SU-DHL-6 (cell line): ENCODE measurements around the gene PLPP3.

Source experiments
- CTCF ChIP-seq: fragments of 200-600 bp; sonication (generic); IDR thresholded peaks from one replicate; pipeline ENCODE4 v1.5.1; 2017; ENCODE audit warnings: antibody characterized with exemption, mild to moderate bottlenecking, low read length, moderate library complexity; ENCODE audit not compliant: insufficient read depth, poor library complexity, severe bottlenecking
- EZH2phosphoT487 ChIP-seq: fragments of 200-600 bp; sonication (generic), shearing (Covaris generic); conservative IDR thresholded peaks from 2 replicates; pipeline ENCODE4 v1.6.1; 2018; ENCODE audit warnings: mild to moderate bottlenecking, antibody characterized with exemption, low read length, moderate library complexity, mixed read lengths

- no peak for TF ChIP-seq CTCF
- no peak for TF ChIP-seq EZH2phosphoT487
These were observed 7.9 kb downstream of the PLPP3 start for GRCh38 chr1:56571448-56571847.
